GM18517 (cell line): Measurements from ENCODE around the gene VAPA.

Experiments
- ATAC-seq: cut with Tn5 transposase; IDR thresholded peaks from one replicate; pipeline ENCODE4 v1.9.1; 2021; ENCODE audit warnings: mild to moderate bottlenecking, moderate library complexity; ENCODE audit not compliant: unreplicated experiment

The VAPA gene

GRCh38 chr18:9913151-9913525 is 678 bp upstream of the VAPA start:
- ATAC-seq, result no peak

- ATAC-seq, result peak; percentile 14
Observed at GRCh38 chr18:9914334-9914583, 443 bp downstream of the VAPA start.

- peak; percentile 17 for ATAC-seq
Observed at GRCh38 chr18:9914584-9915290, 921 bp downstream of the VAPA start.

- no peak for ATAC-seq
Observed at GRCh38 chr18:9915291-9916076, 1.7 kb downstream of the VAPA start.

GRCh38 chr18:9916077-9916639 is 2.3 kb downstream of the VAPA start:
- ATAC-seq, result no peak

GRCh38 chr18:9916808-9917207 is 3.0 kb downstream of the VAPA start:
- ATAC-seq, result no peak

- no peak for ATAC-seq
Observed at GRCh38 chr18:9918016-9918680, 4.3 kb downstream of the VAPA start.

GRCh38 chr18:9919564-9920232 is 5.9 kb downstream of the VAPA start:
- no peak for ATAC-seq

- ATAC-seq, result no peak
Observed at GRCh38 chr18:9922592-9923311, 8.9 kb downstream of the VAPA start.

GRCh38 chr18:9924371-9924943 is 10.6 kb downstream of the VAPA start:
- ATAC-seq, result no peak

- no peak for ATAC-seq
Observed at GRCh38 chr18:9925369-9925768, 11.6 kb downstream of the VAPA start.

GRCh38 chr18:9925795-9926194 is 12.0 kb downstream of the VAPA start:
- no peak for ATAC-seq

- ATAC-seq, result no peak
Observed at GRCh38 chr18:9926223-9926894, 12.5 kb downstream of the VAPA start.

- ATAC-seq, result no peak
Observed at GRCh38 chr18:9926977-9927376, 13.2 kb downstream of the VAPA start.

- ATAC-seq, result no peak
Observed at GRCh38 chr18:9927392-9928063, 13.7 kb downstream of the VAPA start.

- no peak for ATAC-seq
Observed at GRCh38 chr18:9928646-9929259, 14.9 kb downstream of the VAPA start.

GRCh38 chr18:9930299-9930884 is 16.6 kb downstream of the VAPA start:
- ATAC-seq, result no peak

GRCh38 chr18:9931146-9931545 is 17.3 kb downstream of the VAPA start:
- no peak for ATAC-seq
